Measurements from ENCODE around the gene TCFL5. TPM values are rescaled to one million over a fixed set of nuclear protein-coding genes. Genes with fewer than 3 reads are reported as not detected.

The TCFL5 gene
- polyA plus RNA-seq, 3 donors: 0.38 to 3.5 (median 0.89) TPM

DNA sequence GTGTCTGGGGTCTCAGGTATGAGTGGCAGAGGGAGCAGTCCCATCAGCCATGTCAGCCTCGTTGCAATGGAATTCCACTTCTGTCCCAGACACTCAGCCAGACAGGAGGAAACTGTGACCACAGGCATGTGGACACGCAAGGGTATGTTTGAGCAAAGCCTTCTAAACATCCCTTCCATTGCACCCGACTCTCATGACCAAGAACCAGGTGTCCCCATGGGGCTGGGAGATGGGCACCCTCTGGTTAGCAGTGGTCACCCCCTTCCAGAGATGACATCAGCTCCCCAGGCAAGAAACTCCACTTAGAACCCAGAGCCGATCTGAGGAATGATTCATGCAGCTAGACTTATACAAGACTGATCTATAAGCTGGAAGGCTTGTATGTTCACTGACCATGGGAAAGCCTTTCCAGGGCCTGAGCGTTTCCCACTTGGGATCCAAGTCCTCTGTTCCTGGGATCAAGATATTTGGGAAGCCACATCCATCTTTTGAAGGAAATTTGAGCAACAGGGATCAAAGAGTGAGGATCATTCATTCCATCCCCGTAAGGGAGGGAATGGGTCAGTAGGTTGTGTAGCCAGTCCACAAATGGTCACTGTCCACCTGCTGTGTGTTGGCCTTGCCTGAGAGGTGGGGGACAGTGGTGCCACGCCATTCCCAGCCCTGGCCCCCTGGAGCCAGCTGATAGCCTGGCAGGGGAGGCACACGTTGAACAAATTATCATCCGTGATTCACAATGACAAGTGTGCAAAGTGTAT, 69.3 kb downstream of the TCFL5 start:
- H3K9me3 Mint-ChIP-seq: peaks cover 6 to 8% (median 8%) of the 10 kb centered on the region in 7 donors
- H3K4me1 ChIP-seq (ENCODE audit: control insufficient read depth in 1 of 2, insufficient read depth in 2 of 2, low read length in 2 of 2): peaks cover 43 to 53% of the 10 kb centered on the region in 2 donors
- DNase-seq: no peak
- peaks cover 0 to 2% (median 0%) of the 10 kb centered on the region in 3 donors for H3K27me3 Mint-ChIP-seq (ENCODE audit: low read depth in 3 of 3)
- WGBS (ENCODE audit: insufficient coverage): 78% methylated on average over 8 of the region's 9 CpGs
- H3K79me2 ChIP-seq (ENCODE audit: insufficient read depth, low read length): peaks cover 5% of the 10 kb centered on the region
- no peak overlapping the region for H3K27ac ChIP-seq (ENCODE audit: low read depth in 1 of 2, low read length in 2 of 2)
- H3K36me3 ChIP-seq (replicated peaks in 1 of 2; ENCODE audit: control insufficient read depth in 1 of 2, insufficient read depth in 2 of 2, low read length in 2 of 2): no peaks in the 10 kb centered on the region
- no peak overlapping the region for H3K9ac ChIP-seq (ENCODE audit: insufficient read depth, low read length, poor library complexity, severe bottlenecking)
- H3K4me2 ChIP-seq (replicated peaks; ENCODE audit: extremely low read depth, low read length, poor library complexity, severe bottlenecking): no peak overlapping the region
- H3K9me3 ChIP-seq (replicated peaks in 1 of 2; ENCODE audit: control insufficient read depth in 1 of 2, insufficient read depth in 1 of 2, low read length in 2 of 2): peaks cover 0 to 6% of the 10 kb centered on the region in 2 donors
- peaks cover 4% of the 10 kb centered on the region for H4K20me1 ChIP-seq (ENCODE audit: insufficient read depth, low read length)
- no peak overlapping the region for H3K4me3 Mint-ChIP-seq
- peak overlapping the region in 4 of 7 donors; percentile 54 to 93 (median 66) for H3K27ac Mint-ChIP-seq
- H3K36me3 Mint-ChIP-seq: peaks cover 3 to 10% of the 10 kb centered on the region in 2 donors
- H3K4me1 Mint-ChIP-seq: peaks cover 41% of the 10 kb centered on the region
- intact Hi-C loops (cut with micrococcal nuclease): loop anchor here (2.0 to 10.0 kb wide), 7 partner anchors 50 to 388 kb away; partner anchors contain the start of genes CABLES2 (in 1 of the 2) and DIDO1 (in 1 of the 2)
- TF ChIP-seq CTCF (IDR thresholded peaks at IDR 0.05): no peak
- no peaks in the 10 kb centered on the region for H3K27me3 ChIP-seq (ENCODE audit: control insufficient read depth in 2 of 2, insufficient read depth in 2 of 2, low read length in 2 of 2)
- no peak overlapping the region for H3K4me3 ChIP-seq (replicated peaks in 1 of 3; ENCODE audit: low read depth in 2 of 3, low read length in 3 of 3)
- no peak overlapping the region for H2AFZ ChIP-seq (ENCODE audit: insufficient read depth, low read depth, low read length, poor library complexity, severe bottlenecking)

- no peak overlapping the region for H3K4me3 Mint-ChIP-seq
- peak overlapping the region in 4 of 7 donors; percentile 49 to 76 (median 66) for H3K27ac Mint-ChIP-seq
- peaks cover 38 to 54% of the 10 kb centered on the region in 2 donors for H3K4me1 ChIP-seq (ENCODE audit: control insufficient read depth in 1 of 2, insufficient read depth in 2 of 2, low read length in 2 of 2)
- H3K9me3 ChIP-seq (replicated peaks in 1 of 2; ENCODE audit: control insufficient read depth in 1 of 2, insufficient read depth in 1 of 2, low read length in 2 of 2): peaks cover 0 to 13% of the 10 kb centered on the region in 2 donors
- H3K4me1 Mint-ChIP-seq: peaks cover 43% of the 10 kb centered on the region
- no peak overlapping the region for H3K27ac ChIP-seq (ENCODE audit: low read depth in 1 of 2, low read length in 2 of 2)
- peaks cover 0 to 2% (median 2%) of the 10 kb centered on the region in 3 donors for H3K27me3 Mint-ChIP-seq (ENCODE audit: low read depth in 3 of 3)
- H2AFZ ChIP-seq (ENCODE audit: insufficient read depth, low read depth, low read length, poor library complexity, severe bottlenecking): no peak overlapping the region
- TF ChIP-seq CTCF (IDR thresholded peaks at IDR 0.05): peak; percentile 98
- no peak overlapping the region for H3K4me2 ChIP-seq (replicated peaks; ENCODE audit: extremely low read depth, low read length, poor library complexity, severe bottlenecking)
- intact Hi-C loops (cut with micrococcal nuclease): loop anchor here (1.0 to 10.0 kb wide), 9 partner anchors 49 to 387 kb away; partner anchors contain the start of genes CABLES2 (in 1 of the 2) and DIDO1 (in 1 of the 2)
- peaks cover 10 to 16% (median 15%) of the 10 kb centered on the region in 7 donors for H3K9me3 Mint-ChIP-seq
- no peaks in the 10 kb centered on the region for H3K79me2 ChIP-seq (ENCODE audit: insufficient read depth, low read length)
- no peaks in the 10 kb centered on the region for H3K36me3 ChIP-seq (replicated peaks in 1 of 2; ENCODE audit: control insufficient read depth in 1 of 2, insufficient read depth in 2 of 2, low read length in 2 of 2)
- DNase-seq: peak; percentile 83 to 90 (median 87)
- no peaks in the 10 kb centered on the region for H3K27me3 ChIP-seq (ENCODE audit: control insufficient read depth in 2 of 2, insufficient read depth in 2 of 2, low read length in 2 of 2)
- WGBS (ENCODE audit: insufficient coverage): 46% methylated on average over 21 of the region's 23 CpGs
- H3K36me3 Mint-ChIP-seq: peaks cover 7 to 18% of the 10 kb centered on the region in 2 donors
- no peak overlapping the region for H3K9ac ChIP-seq (ENCODE audit: insufficient read depth, low read length, poor library complexity, severe bottlenecking)
- no peak overlapping the region for H3K4me3 ChIP-seq (replicated peaks in 1 of 3; ENCODE audit: low read depth in 2 of 3, low read length in 3 of 3)
- H4K20me1 ChIP-seq (ENCODE audit: insufficient read depth, low read length): no peaks in the 10 kb centered on the region
Measured at GRCh38 chr20:62791301-62792181, 70.1 kb downstream of the TCFL5 start.

All from CD14-positive monocyte (primary cell).